GM10266 (cell line): ENCODE results near the gene TTLL3.

Experiments used
- DNase-seq: peaks from one replicate; pipeline ENCODE4 v3.0.0; 2012; ENCODE audit errors: extremely low spot score
- CTCF ChIP-seq: IDR thresholded peaks from 2 replicates; pipeline ENCODE4 v1.5.1; 2012; ENCODE audit warnings: mild to moderate bottlenecking, low read depth; ENCODE audit not compliant: control insufficient read depth, insufficient read depth; ENCODE audit errors: missing control alignments

Gene TTLL3

GRCh38 chr3:9787714-9788113 is 22.3 kb upstream of the TTLL3 start:
- DNase-seq = no peak
- TF ChIP-seq CTCF = no peak

GRCh38 chr3:9791127-9791526 is 18.9 kb upstream of the TTLL3 start:
- no peak for DNase-seq
- TF ChIP-seq CTCF = no peak

- no peak for TF ChIP-seq CTCF
- no peak for DNase-seq
Observed at GRCh38 chr3:9791790-9792404, 18.2 kb upstream of the TTLL3 start.

GRCh38 chr3:9792405-9793160 is 17.5 kb upstream of the TTLL3 start, which contains the start of the genes ARPC4 and TADA3:
Gene ARPC4 (plus strand): TSS chr3:9793082. CDS start chr3:9793122, 40 bp downstream.
Gene TADA3 (minus strand): TSS chr3:9792473. CDS start chr3:9791466, 1,007 bp downstream.
- TF ChIP-seq CTCF = no peak

GRCh38 chr3:9793161-9793781 is 16.8 kb upstream of the TTLL3 start:
- DNase-seq = peak; percentile 33

More at GRCh38 chr3:9792405-9793160, 17.5 kb upstream of the TTLL3 start, which contains the start of the genes ARPC4 and TADA3:
- peak; percentile 93 for DNase-seq

GRCh38 chr3:9794400-9794799 is 15.7 kb upstream of the TTLL3 start:
- no peak for TF ChIP-seq CTCF
- DNase-seq = no peak

More at GRCh38 chr3:9793161-9793781, 16.8 kb upstream of the TTLL3 start:
- no peak for TF ChIP-seq CTCF
